ENCODE results near the gene GALNT1. TPM values are rescaled to one million over a fixed set of nuclear protein-coding genes. Genes with fewer than 3 reads are reported as not detected.

The GALNT1 gene
- total and polyA plus RNA-seq, 2 donors (not counting 1 experiment from before 2014, with no cell fraction given) = 7.5 to 51.3 TPM

DNA sequence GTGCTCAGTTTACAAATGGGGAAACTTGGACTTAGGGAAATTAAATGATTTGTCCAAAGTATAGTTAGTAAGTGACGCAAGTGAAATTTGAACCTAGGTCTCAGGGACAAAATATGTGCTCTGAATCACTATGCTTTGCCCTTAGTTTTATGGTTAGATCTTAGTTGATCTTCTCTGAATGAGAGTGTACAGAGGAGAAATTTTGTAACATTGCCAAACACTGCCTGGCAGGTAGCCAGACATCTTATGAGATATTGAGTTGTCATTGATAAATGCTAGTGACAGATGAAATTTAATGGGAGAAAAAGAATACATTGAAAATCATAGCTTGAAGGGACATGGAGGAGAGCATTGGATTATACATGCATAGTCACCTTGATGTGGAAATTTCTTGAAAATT is 91.4 kb downstream of the GALNT1 start:
- Mint-ChIP-seq H3K27ac (no peak overlapping the region), H3K9me3 (ENCODE audit: insufficient read depth) (no peaks in the 10 kb centered on the region), H3K4me3 (no peak overlapping the region), H3K27me3 (no peaks in the 10 kb centered on the region), H3K4me1 (no peaks in the 10 kb centered on the region)
- Histone ChIP-seq H3K4me1 (ENCODE audit: control insufficient read depth in 2 of 2, insufficient read depth in 2 of 2, low read length in 2 of 2) (no peaks in the 10 kb centered on the region), H3K27ac (ENCODE audit: low read length in 2 of 2) (no peak overlapping the region), H3K36me3 (replicated peaks in 1 of 2; ENCODE audit: control extremely low read depth in 1 of 2, control insufficient read depth in 1 of 2, extremely low read depth in 1 of 2, insufficient read depth in 2 of 2, low read length in 1 of 2) (peaks cover 0 to 10% of the 10 kb centered on the region in 2 experiments), H3K27me3 (replicated peaks in 1 of 4; ENCODE audit: control extremely low read depth in 1 of 4, control insufficient read depth in 3 of 4, insufficient read depth in 4 of 4, low read length in 3 of 4) (no peaks in the 10 kb centered on the region), H4K20me1 (ENCODE audit: control insufficient read depth, insufficient read depth, low read length, poor library complexity, severe bottlenecking) (no peaks in the 10 kb centered on the region), H2AFZ (ENCODE audit: insufficient read depth, low read depth, low read length, poor library complexity, severe bottlenecking) (no peak overlapping the region), H3K79me2 (ENCODE audit: control insufficient read depth, insufficient read depth, low read length) (no peaks in the 10 kb centered on the region), H3K9ac (ENCODE audit: low read length) (no peak overlapping the region), H3K4me2 (replicated peaks; ENCODE audit: low read depth, low read length, poor library complexity, severe bottlenecking) (no peak overlapping the region), H3K4me3 (ENCODE audit: control extremely low read depth in 1 of 5, extremely low read depth in 1 of 5, insufficient read depth in 1 of 5, low read depth in 2 of 5, low read length in 4 of 5) (no peak overlapping the region), H3K9me3 (ENCODE audit: control extremely low read depth in 1 of 3, control insufficient read depth in 2 of 3, insufficient read depth in 1 of 3, low read length in 2 of 3) (no peaks in the 10 kb centered on the region)
- WGBS (ENCODE audit: insufficient coverage) = 100% methylated on average over 1 of the region's 1 CpG
- POLR2A ChIA-PET = no interaction called here
- intact Hi-C loops (cut with micrococcal nuclease) = no loop called here
- CTCF ChIA-PET = no interaction called here
- DNase-seq (no peak), ATAC-seq (ENCODE audit: low read depth) (no peak)
- no peak for TF ChIP-seq EZH2 (IDR thresholded peaks at IDR 0.05; ENCODE audit: borderline replicate concordance, insufficient read depth, low read depth, low read length, poor library complexity, severe bottlenecking)
- no peak for TF ChIP-seq CTCF (IDR thresholded peaks at IDR 0.05)

DNA sequence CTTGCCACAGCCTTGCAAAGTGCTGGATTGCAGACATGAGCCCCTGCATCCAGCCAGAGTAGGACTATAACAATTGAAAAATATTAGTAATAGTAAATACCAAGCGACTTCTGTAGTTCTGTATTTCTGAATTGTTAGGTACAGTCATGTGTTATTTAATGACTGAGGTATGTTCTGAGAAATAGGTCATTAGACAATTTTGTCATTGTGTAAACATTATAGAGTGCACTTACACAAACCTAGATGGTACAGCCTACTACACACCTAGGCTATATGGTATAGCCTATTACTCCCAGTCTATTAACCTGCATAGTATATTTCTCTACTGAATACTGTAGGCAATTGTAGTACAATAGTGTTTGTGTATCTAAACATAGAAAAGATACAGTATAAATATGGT is 92.1 kb downstream of the GALNT1 start:
- Histone ChIP-seq H3K36me3 (replicated peaks in 1 of 2; ENCODE audit: control extremely low read depth in 1 of 2, control insufficient read depth in 1 of 2, extremely low read depth in 1 of 2, insufficient read depth in 2 of 2, low read length in 1 of 2) (peaks cover 3 to 10% of the 10 kb centered on the region in 2 experiments), H4K20me1 (ENCODE audit: control insufficient read depth, insufficient read depth, low read length, poor library complexity, severe bottlenecking) (no peaks in the 10 kb centered on the region), H2AFZ (ENCODE audit: insufficient read depth, low read depth, low read length, poor library complexity, severe bottlenecking) (no peak overlapping the region), H3K27ac (ENCODE audit: low read length in 2 of 2) (no peak overlapping the region), H3K4me2 (replicated peaks; ENCODE audit: low read depth, low read length, poor library complexity, severe bottlenecking) (no peak overlapping the region), H3K4me1 (ENCODE audit: control insufficient read depth in 2 of 2, insufficient read depth in 2 of 2, low read length in 2 of 2) (no peaks in the 10 kb centered on the region), H3K27me3 (replicated peaks in 1 of 4; ENCODE audit: control extremely low read depth in 1 of 4, control insufficient read depth in 3 of 4, insufficient read depth in 4 of 4, low read length in 3 of 4) (no peaks in the 10 kb centered on the region), H3K79me2 (ENCODE audit: control insufficient read depth, insufficient read depth, low read length) (no peaks in the 10 kb centered on the region), H3K9me3 (ENCODE audit: control extremely low read depth in 1 of 3, control insufficient read depth in 2 of 3, insufficient read depth in 1 of 3, low read length in 2 of 3) (no peaks in the 10 kb centered on the region), H3K4me3 (ENCODE audit: control extremely low read depth in 1 of 5, extremely low read depth in 1 of 5, insufficient read depth in 1 of 5, low read depth in 2 of 5, low read length in 4 of 5) (no peak overlapping the region), H3K9ac (ENCODE audit: low read length) (no peak overlapping the region)
- TF ChIP-seq CTCF (IDR thresholded peaks at IDR 0.05) = no peak
- no peak for TF ChIP-seq EZH2 (IDR thresholded peaks at IDR 0.05; ENCODE audit: borderline replicate concordance, insufficient read depth, low read depth, low read length, poor library complexity, severe bottlenecking)
- ChIA-PET POLR2A (no interaction called here), CTCF (no interaction called here)
- H3K27ac Mint-ChIP-seq = no peak overlapping the region
- no peak for DNase-seq
- WGBS (ENCODE audit: insufficient coverage) = no CpG with 5 or more reads among the region's 1 CpG
- no peaks in the 10 kb centered on the region for H3K27me3 Mint-ChIP-seq
- H3K4me3 Mint-ChIP-seq = no peak overlapping the region
- intact Hi-C loops (cut with micrococcal nuclease) = no loop called here
- no peaks in the 10 kb centered on the region for H3K9me3 Mint-ChIP-seq (ENCODE audit: insufficient read depth)
- no peak for ATAC-seq (ENCODE audit: low read depth)
- no peaks in the 10 kb centered on the region for H3K4me1 Mint-ChIP-seq
